Mononuclear cell (primary cell): Measurements from ENCODE around the gene SLC44A1. TPM values are rescaled to one million over a fixed set of nuclear protein-coding genes. Genes with fewer than 3 reads are reported as not detected.

Source experiments
- H3K27me3 ChIP-seq: 2 replicates; pipeline ENCODE4 v1.6.0; 2011; ENCODE audit warnings: low read length, control low read depth; ENCODE audit not compliant: insufficient read depth
- H3K4me1 ChIP-seq: 2 replicates; pipeline ENCODE4 v1.5.1; 2011; ENCODE audit warnings: mild to moderate bottlenecking, low read length, control low read depth; ENCODE audit not compliant: insufficient read depth
- H3K4me3 ChIP-seq: 2 replicates; pipeline ENCODE4 v1.5.1; 2011; ENCODE audit warnings: mild to moderate bottlenecking, low read length, moderate library complexity
- H3K9me3 ChIP-seq: 2 replicates; pipeline ENCODE4 v1.5.1; 2011; ENCODE audit warnings: low read depth, mild to moderate bottlenecking, control low read depth, low read length
- total RNA-seq: library from RNA; depleted of rRNA; stranded (reverse); fragments of >200 nt; gene quantifications from one replicate; pipeline ENCODE4 v1.2.3, GENCODE V29; 2012

SLC44A1 gene
- total RNA-seq, 1 donor = 8.2 TPM

DNA sequence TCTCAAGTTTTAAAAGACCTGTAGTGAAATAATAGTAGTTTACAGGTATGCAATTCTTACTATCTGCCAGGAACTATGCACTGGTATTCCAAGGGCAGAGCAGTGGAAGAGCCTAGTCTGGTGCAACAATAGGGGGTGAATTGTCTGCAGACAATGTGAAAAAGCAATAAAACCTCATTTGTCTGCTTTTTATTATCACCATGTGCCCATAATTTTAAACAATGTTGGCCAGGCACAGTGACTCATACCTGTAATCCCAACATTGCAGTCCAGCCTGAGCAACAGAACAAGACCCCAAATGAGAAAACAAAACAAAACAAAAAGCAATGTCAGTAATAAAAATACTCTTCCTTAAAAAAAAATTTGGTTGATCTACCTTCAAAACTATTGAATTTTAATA lies 12.2 kb upstream of the SLC44A1 start:
- peaks cover 8% of the 10 kb centered on the region for H3K4me1 ChIP-seq
- H3K4me3 ChIP-seq = no peak overlapping the region
- no peaks in the 10 kb centered on the region for H3K9me3 ChIP-seq
- H3K27me3 ChIP-seq = no peaks in the 10 kb centered on the region

DNA sequence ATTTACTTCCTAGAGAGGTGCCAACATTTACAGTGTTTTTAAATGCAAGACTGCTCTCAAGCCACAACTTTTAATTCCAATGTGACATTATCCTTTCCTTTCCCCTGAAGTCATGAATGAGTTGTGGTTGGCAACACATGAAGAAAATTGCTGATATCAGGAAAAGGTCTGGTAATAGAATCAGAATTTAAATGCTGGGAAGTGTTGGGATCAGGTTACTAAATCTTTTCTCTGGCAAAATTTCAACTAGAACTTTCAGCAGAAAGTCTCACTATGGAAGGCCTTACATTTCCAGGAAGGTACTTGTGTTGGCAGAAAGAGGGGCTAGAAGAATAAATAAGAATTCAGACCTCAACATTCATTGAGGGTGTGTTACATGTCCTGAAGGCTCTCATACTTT lies 10.6 kb upstream of the SLC44A1 start:
- H3K9me3 ChIP-seq = no peaks in the 10 kb centered on the region
- H3K27me3 ChIP-seq = no peaks in the 10 kb centered on the region
- H3K4me1 ChIP-seq = peaks cover 8% of the 10 kb centered on the region
- no peak overlapping the region for H3K4me3 ChIP-seq

DNA sequence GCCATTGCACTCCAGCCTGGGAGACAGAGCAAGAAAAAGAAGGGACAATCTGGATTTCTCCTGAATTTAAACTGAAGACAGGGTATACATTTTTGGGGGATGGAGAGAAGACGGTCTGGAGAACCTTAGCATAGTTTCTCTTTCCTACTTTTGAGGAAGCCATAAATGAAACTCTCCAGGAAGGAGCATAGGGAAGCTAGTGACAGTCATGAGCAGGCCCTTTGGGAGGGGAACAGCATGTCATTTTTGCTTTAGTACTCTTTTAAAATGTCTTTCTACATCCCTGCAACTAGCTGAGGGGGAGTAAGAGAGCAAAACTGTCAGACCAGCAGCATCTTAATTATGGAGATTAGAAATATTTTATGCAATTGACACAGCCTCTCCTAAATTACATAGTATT lies 8.2 kb upstream of the SLC44A1 start:
- no peaks in the 10 kb centered on the region for H3K27me3 ChIP-seq
- H3K4me3 ChIP-seq = no peak overlapping the region
- H3K9me3 ChIP-seq = no peaks in the 10 kb centered on the region
- peaks cover 8% of the 10 kb centered on the region for H3K4me1 ChIP-seq

DNA sequence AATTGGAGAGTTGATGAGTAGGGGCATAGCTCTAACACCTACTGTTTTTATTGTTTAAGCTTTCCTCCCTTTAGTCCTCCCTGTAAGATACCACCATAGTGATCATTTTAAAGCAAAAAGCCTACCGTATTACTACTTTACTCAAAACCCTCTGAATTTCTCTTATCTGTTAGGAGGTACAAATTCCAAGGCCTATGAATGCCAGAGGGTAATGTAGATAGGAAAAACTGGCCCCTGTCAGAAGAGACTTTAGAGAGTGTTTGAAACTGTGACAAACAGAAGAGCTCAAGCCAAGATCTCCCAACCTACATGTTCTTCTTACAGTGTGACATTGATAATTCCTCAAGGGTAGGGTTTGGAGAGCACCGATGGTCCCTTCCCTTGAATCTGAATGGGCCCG lies 7.2 kb upstream of the SLC44A1 start:
- no peaks in the 10 kb centered on the region for H3K27me3 ChIP-seq
- H3K9me3 ChIP-seq = no peaks in the 10 kb centered on the region
- no peak overlapping the region for H3K4me3 ChIP-seq
- H3K4me1 ChIP-seq = peaks cover 8% of the 10 kb centered on the region

DNA sequence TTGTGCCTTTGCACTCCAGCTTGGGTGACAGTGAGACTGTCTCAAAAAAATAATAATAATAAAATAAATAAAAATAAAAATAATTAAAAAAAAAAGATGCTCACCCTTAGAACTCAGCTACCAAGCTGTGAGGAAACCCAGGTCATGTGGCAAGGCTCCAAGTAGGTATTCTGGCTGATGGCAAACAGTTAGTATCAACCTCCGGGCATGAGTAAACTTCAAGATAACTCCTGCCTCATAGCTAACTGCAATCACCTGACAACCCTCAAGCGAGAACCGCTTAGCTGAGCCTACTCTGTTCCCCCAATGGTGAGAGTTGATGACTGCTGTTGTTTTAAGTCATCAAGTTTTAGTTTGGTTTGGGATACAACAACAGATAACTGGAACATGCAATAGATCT lies 6.1 kb upstream of the SLC44A1 start:
- no peaks in the 10 kb centered on the region for H3K27me3 ChIP-seq
- peaks cover 12% of the 10 kb centered on the region for H3K4me1 ChIP-seq
- H3K4me3 ChIP-seq = no peak overlapping the region
- no peaks in the 10 kb centered on the region for H3K9me3 ChIP-seq

DNA sequence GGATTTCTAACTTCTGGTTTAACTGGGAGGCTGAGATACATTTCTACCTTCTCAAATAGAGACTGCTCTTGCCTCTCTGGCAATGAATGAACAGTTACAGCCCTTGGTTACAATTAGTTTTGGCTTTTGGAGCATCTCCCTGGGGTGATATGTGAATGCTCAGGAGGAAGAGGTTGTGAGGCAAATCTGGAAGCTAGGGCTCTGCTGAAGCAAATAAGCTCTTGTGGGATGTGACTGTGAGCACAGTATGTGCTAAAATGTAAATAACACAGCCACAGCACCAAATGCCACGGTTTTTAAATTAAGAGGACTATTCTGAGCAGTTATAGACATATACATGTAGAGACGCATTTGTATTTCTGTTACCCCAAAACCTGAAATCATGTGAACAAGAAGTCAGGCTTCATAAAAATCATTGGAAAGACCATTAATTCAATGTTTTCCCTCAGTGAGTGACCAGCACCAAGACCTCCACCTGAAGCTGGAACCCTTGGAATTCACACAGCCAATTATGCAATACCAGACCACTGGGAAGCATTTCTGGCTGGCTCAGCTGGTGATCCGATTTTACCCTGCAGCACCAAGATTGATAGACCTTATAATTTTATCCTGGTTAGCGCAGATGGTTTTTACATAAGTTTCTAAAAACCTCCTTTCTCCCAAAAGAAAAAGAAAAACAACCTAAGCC lies 3.0 kb upstream of the SLC44A1 start:
- no peaks in the 10 kb centered on the region for H3K27me3 ChIP-seq

DNA sequence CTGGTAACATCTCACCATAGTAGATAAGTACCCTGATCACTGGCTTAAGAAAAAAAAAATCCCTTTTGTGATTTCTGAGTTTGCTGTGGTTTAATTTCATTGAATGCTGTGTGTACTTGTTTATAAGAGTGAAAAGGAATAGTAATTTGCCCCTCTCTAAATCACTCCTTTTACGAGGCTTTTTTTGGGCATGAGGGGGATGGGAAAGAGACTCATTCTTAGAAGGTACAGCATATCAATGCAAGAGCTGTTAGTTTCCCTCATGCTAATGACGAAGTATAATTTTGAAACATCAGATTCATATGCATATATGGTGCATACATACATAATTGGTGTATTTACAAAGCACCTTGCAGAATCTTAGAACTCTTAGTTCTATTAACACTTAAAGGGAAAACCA lies 2.4 kb upstream of the SLC44A1 start:
- no peaks in the 10 kb centered on the region for H3K9me3 ChIP-seq
- H3K4me3 ChIP-seq = no peak overlapping the region
- peaks cover 24% of the 10 kb centered on the region for H3K4me1 ChIP-seq
- no peaks in the 10 kb centered on the region for H3K27me3 ChIP-seq

More for the DNA sequence above, 3.0 kb upstream of the SLC44A1 start:
- H3K9me3 ChIP-seq = no peaks in the 10 kb centered on the region
- peaks cover 24% of the 10 kb centered on the region for H3K4me1 ChIP-seq
- no peak overlapping the region for H3K4me3 ChIP-seq

DNA sequence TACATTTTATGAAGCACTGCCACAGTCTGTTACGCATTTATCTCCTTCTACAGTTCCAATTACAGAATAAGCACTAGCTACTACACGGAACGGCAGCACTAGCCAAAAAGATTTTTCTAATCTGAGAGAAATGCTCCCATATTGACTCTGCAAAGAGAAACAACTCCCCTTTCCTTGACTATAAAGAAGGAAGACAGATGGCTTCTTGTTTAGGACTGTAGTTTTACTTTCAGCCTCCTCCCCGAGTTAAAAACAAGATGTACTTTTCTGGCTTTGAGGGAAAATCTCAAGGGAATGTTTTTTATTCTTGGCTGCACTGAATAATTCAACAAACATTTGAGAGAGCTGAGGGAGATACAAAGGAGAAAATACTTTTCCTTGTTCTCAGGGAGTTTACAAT lies 1.9 kb upstream of the SLC44A1 start:
- H3K4me1 ChIP-seq = peaks cover 24% of the 10 kb centered on the region
- no peaks in the 10 kb centered on the region for H3K9me3 ChIP-seq
- no peak overlapping the region for H3K4me3 ChIP-seq
- no peaks in the 10 kb centered on the region for H3K27me3 ChIP-seq

DNA sequence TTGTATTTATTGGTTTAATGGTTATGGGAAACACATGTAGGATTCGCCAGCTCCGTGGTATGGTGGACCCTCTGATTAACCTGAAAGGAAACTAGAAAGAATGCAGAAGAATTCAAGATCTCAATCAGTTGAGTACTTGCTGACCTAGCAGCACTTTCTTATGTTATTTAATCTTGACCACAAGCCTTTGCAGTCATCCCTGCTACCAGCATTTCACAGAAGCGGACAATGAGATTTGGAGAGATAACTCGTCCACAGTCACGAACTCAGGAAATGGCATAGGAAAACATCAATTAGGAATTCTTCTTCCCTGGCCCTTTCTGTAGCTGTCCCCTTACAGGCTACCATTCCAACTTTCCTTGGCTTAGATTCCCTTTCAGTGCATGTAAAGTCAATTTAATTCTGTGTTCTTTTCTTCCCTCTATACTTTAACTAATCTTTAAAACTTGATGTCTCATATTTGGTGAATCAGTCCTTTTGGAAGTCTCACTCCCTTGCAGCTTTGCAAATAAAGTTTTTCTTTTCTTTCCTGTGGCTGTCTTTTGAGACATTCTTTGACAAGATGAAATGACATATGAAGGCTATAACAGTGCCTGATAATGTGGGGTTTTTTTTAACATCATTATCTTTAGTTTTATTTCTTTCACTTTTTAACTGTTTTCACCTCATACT lies 1.3 kb upstream of the SLC44A1 start:
- H3K9me3 ChIP-seq = no peaks in the 10 kb centered on the region
- no peak overlapping the region for H3K4me3 ChIP-seq

DNA sequence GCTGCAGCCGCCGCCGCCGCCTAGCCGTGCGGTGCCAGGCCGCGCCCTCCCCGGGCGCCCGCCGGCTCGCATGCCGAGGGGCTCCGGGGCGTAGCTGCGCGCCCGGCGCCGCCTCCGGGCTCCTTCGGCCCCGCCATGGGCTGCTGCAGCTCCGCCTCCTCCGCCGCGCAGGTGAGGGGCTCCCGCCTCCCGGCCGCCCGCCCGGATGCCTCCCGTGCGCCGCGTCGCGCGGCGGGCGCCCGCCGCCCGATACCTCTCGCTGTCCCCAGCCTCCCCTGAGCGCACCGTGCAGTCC lies 230 bp downstream of the SLC44A1 start:
- Histone ChIP-seq H3K4me1 (peaks cover 24% of the 10 kb centered on the region), H3K4me3 (peak overlapping the region; percentile 60), H3K9me3 (no peaks in the 10 kb centered on the region), H3K27me3 (no peaks in the 10 kb centered on the region)

More for the DNA sequence above, 1.3 kb upstream of the SLC44A1 start:
- H3K4me1 ChIP-seq = peaks cover 24% of the 10 kb centered on the region
- no peaks in the 10 kb centered on the region for H3K27me3 ChIP-seq

DNA sequence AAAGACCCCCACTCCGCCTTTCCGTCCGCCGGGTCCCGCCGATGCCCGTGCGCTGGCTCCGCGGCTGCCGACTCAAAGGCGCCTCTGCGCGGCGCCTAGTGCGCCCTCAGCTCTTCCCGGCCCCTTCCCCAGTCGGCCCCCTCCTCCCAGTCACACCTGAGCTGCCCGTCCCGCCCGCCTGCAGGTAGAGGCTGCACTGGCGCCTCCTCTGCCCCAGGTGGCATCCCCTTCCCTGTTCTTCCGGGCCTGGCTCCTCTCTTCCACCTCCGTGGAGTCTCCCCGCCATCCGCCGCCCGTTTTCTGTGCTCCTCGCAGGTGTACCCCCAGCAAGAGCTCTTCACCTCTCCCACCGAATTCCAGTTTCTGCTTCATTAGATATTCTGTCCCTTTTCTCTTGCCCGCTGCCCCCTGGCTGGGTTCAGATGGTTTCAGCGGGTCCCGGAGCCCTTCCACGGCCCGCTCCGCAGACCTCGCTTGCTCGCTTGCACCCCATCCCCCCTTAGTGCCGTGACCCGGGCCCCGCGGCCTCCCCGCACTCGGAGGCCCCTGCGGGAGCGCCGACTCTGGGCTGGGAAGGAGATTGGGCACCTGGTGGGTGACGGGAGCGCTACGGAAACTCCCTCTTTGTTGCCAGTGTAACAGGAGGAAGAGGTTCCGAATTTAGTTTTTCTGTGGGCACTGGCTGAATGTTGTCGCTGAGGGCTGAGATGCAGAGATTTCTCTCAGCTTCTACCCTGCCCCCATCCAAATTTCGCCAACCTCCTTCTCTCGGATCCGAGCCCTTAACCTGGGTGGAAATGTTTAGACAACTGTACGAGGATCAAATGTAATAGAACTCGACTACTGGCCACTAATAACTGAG lies 809 bp downstream of the SLC44A1 start:
- H3K27me3 ChIP-seq = no peaks in the 10 kb centered on the region
- peak overlapping the region; percentile 60 for H3K4me3 ChIP-seq
- no peaks in the 10 kb centered on the region for H3K9me3 ChIP-seq
- peaks cover 24% of the 10 kb centered on the region for H3K4me1 ChIP-seq

DNA sequence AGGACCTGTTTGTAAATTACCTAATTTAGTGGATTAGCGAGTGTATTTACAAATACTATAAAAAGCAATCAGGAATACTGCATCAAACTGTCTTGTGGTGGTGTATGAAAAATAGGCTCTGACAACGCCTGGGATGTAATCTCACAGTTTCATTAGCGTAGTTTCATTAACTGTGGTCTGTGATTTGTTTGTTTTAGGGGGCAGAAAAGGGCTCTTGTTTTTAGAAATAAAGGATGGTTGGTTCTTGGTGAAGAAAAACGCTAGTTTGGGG lies 1.4 kb downstream of the SLC44A1 start:
- peaks cover 24% of the 10 kb centered on the region for H3K4me1 ChIP-seq
- H3K9me3 ChIP-seq = no peaks in the 10 kb centered on the region
- no peaks in the 10 kb centered on the region for H3K27me3 ChIP-seq
- peak overlapping the region; percentile 60 for H3K4me3 ChIP-seq

DNA sequence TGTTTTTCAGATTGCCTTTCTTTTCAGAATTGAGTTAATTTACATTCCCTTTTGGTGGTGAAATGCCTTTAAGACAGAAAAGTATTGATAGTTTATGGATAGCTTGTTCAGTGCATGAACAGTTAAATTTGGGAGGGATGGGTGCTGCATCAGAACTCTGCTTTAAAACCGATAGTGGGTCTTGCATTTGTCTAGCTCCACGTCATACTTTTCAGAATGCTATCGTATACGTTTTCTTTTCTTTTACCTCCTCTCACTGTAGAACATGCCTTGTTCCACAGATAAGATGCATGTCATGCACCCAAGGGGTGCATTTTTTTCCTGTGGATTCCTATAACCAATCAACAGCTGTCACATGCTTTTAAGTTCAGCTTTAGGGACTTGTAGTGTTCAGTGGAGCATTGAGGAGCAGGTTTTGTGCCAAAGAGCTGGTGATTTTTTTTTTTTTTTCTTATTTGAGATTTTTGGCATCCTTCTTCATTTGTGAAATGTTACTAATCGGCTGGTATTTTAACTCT lies 2.3 kb downstream of the SLC44A1 start:
- H3K27me3 ChIP-seq = no peaks in the 10 kb centered on the region
- H3K4me1 ChIP-seq = peaks cover 24% of the 10 kb centered on the region
- H3K9me3 ChIP-seq = no peaks in the 10 kb centered on the region

DNA sequence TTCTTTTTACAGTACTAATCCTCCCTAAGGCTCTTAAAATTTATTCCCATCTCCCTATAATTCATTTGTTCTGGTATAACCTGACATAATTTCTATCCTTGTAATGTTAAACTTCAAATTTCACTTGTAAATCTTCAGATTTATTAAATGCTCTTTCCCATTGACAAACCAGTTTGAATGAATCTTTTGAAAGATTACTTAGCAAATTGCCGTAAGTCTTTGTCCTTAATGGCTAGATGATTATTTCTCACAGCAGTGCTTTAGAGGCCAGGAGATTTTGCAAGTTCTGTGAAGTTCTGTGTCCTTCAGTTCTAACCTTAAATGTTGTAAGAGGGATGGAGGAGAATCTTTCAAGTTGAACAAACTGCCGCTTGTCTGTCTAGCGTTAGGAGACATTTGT lies 4.2 kb downstream of the SLC44A1 start:
- Histone ChIP-seq H3K9me3 (no peaks in the 10 kb centered on the region), H3K4me3 (no peak overlapping the region), H3K4me1 (peaks cover 17% of the 10 kb centered on the region), H3K27me3 (no peaks in the 10 kb centered on the region)

More for the DNA sequence above, 2.3 kb downstream of the SLC44A1 start:
- H3K4me3 ChIP-seq = no peak overlapping the region

DNA sequence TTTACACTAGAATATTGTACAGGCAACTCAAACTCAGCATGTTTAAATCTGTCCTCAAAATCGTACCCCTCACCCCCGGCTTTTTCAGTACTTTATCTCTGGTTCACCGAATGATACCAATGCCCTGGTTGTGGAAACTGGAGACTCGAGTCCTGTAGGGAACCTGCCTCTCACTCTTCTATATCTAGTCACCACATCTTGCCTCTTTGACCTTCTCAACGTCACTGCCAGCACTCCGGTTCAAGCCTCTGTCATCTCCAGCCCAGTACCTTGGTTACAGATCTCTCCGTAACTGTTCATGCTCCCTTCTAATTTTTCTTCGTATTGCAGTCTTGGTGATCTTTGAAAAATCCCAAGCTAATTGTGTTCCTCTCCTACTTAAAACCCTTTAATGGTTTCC lies 6.7 kb downstream of the SLC44A1 start:
- no peak overlapping the region for H3K4me3 ChIP-seq
- peaks cover 4% of the 10 kb centered on the region for H3K4me1 ChIP-seq

More for the DNA sequence above, 6.7 kb downstream of the SLC44A1 start:
- Histone ChIP-seq H3K9me3 (no peaks in the 10 kb centered on the region), H3K27me3 (no peaks in the 10 kb centered on the region)
